ACC112 (cell line): ENCODE measurements around the gene LRBA.
"Not testable (repeated sequence)": the region's sequence is repeated elsewhere in the genome, so short reads cannot be mapped to it uniquely, and the experiment has no call there.

Source experiments
- H2AFZ ChIP-seq: fragments of 200-600 bp; sonication (generic); one replicate; pipeline ENCODE4 v1.6.0; 2017; ENCODE audit warnings: antibody characterized with exemption, low read length; ENCODE audit not compliant: unreplicated experiment
- H3K27ac ChIP-seq: fragments of 200-600 bp; sonication (generic); 2 replicates; pipeline ENCODE4 v1.5.1; 2014; ENCODE audit warnings: low read depth, mild to moderate bottlenecking, antibody characterized with exemption, low read length, moderate library complexity
- H3K27me3 ChIP-seq: fragments of 200-600 bp; sonication (generic); 2 replicates; pipeline ENCODE4 v1.6.1; 2014; ENCODE audit warnings: mild to moderate bottlenecking, antibody characterized with exemption, low read length, moderate library complexity, mixed read lengths; ENCODE audit not compliant: insufficient read depth
- H3K36me3 ChIP-seq: fragments of 200-600 bp; sonication (generic); 2 replicates; pipeline ENCODE4 v1.6.1; 2016; ENCODE audit warnings: mild to moderate bottlenecking, antibody characterized with exemption, low read length, moderate library complexity, mixed read lengths; ENCODE audit not compliant: insufficient read depth
- H3K4me1 ChIP-seq: fragments of 200-600 bp; sonication (generic); one replicate; pipeline ENCODE4 v1.6.1; 2016; ENCODE audit warnings: low read length, mixed read lengths; ENCODE audit not compliant: insufficient read depth, unreplicated experiment, control insufficient read depth
- H3K4me3 ChIP-seq: fragments of 200-600 bp; sonication (generic); 2 replicates; pipeline ENCODE4 v1.5.1; 2014; ENCODE audit warnings: mild to moderate bottlenecking, low read depth, low read length
- H3K79me2 ChIP-seq: fragments of 200-600 bp; sonication (generic); one replicate; pipeline ENCODE4 v1.6.0; 2016; ENCODE audit warnings: low read length; ENCODE audit not compliant: control insufficient read depth, unreplicated experiment, insufficient read depth

Gene LRBA

DNA sequence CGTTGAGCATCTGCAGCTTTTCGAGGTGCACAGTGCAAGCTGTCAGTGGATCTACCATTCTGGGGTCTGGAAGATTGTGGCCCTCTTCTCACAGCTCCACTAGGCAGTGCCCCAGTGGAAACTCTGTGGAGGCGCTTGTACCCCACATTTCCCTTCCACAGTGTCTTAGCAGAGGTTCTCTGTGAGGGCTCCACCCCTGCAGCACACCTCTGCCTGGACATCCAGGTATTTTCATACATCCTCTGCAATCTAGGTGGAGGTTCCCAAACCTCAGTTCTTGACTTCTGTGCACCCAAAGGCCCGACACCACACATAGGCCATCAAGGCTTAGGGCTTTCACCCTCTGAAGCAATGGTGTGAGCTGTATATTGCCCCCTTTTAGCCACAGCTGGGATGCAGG is 57.1 kb downstream of the LRBA start:
- H3K4me3 ChIP-seq, H3K27me3 ChIP-seq, H2AFZ ChIP-seq, H3K27ac ChIP-seq, H3K79me2 ChIP-seq, H3K36me3 ChIP-seq: not testable (repeated sequence)
- peaks cover 15% of the 10 kb centered on the region for H3K4me1 ChIP-seq

DNA sequence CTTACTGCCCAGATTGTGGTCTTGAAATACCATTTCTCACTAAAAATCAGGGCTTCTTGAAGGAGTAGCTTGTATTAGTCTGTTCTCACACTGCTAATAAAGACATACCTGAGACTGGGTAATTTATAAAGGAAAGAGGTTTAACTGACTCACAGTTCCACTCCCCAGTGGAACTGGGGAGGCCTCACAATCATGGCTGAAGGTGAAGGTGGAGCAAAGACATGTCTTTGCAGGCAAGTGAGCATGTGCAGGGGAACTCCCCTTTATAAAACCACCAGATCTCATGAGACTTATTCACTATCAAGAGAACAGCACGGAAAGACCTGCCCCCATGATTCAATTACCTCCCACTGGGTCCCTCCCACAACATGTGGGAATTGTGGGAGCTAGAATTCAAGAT is 58.0 kb downstream of the LRBA start:
- H3K4me1 ChIP-seq = peaks cover 13% of the 10 kb centered on the region
- not testable (repeated sequence) for H3K36me3 ChIP-seq, H3K79me2 ChIP-seq, H3K27ac ChIP-seq, H3K27me3 ChIP-seq, H3K4me3 ChIP-seq, H2AFZ ChIP-seq

DNA sequence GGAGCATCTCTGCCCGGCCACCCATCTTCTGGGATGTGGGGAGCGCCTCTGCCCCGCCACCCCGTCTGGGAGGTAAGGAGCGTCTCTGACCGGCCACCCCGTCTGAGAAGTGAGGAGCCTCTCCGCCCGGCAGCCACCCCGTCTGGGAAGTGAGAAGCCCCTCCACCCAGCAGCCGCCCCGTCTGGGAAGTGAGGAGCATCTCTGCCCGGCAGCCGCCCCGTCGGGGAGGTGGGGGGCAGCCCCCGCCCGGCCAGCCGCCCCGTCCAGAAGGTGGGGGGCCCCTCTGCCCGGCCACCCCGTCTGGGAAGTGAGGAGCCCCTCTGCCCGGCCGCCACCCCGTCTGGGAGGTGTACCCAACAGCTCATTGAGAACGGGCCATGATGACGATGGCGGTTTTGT is 61.2 kb downstream of the LRBA start:
- H3K27ac ChIP-seq, H3K79me2 ChIP-seq, H3K36me3 ChIP-seq, H3K4me1 ChIP-seq, H3K4me3 ChIP-seq, H2AFZ ChIP-seq, H3K27me3 ChIP-seq: not testable (repeated sequence)

DNA sequence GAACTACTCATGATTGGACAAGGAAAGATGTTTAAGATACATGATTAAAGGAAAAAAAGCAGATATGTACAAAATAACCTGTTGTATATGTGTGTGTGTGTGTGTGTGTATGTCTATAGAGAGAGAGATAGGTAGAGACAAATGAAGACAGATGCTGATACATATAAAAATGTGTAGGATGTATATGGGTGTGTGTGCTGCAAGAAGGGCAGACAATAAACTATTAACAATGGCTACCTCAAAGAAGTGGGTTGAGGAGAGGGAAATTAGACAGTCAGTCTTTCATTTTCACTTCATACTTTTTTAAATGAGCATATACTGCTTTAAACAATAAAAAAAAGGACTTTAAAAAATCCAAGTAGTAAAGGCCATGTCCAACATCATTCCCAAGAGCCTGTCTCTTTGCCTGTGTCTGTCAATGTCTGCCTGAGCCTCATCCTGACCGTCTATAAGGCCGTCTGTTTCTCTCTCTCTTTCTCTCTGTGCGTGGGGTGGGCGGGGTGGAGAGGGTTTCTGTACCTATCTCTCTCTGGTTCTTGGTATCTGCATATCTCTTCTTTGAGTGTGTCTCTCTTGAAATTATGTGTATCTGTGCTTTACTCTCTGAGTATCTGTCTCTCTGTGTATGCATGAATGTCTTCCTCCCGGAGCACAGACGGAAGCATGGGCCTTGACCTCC is 62.8 kb downstream of the LRBA start:
- Histone ChIP-seq H2AFZ (no peak overlapping the region), H3K79me2 (no peaks in the 10 kb centered on the region)

DNA sequence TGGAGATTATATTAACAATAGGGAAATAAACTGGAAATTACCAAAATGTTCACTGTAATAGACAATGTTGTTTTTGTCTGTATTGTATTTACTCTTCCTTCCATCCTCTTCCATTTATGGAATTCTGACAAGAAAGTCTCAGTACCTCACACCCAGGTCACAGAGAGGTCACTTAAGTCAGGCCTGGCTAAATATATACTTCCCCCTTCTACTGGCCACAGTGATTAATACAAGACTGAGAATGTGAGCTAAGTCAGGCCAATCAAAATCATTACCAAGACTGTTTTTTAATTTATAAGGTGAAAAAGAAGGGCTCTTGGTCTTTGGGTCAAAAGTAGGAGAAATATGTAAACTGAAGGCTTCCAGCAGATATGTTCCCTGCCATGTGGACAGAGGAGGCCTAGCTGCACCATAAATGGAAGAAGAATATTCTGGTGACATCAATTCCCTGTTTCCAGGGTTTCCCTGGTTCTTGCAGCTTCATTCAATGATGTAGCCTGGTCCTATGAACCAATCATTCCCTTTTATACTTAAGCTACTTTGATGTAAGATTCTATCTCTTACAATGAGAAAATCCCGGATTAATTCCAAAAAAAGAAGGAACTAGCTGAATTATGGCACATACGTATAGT is 64.3 kb downstream of the LRBA start:
- Histone ChIP-seq H3K79me2 (peaks cover 3% of the 10 kb centered on the region), H3K27ac (no peak overlapping the region), H3K4me3 (no peak overlapping the region), H3K27me3 (no peaks in the 10 kb centered on the region), H3K4me1 (peaks cover 6% of the 10 kb centered on the region), H3K36me3 (no peaks in the 10 kb centered on the region), H2AFZ (no peak overlapping the region)

More for the DNA sequence above, 62.8 kb downstream of the LRBA start:
- Histone ChIP-seq H3K4me1 (peaks cover 6% of the 10 kb centered on the region), H3K36me3 (no peaks in the 10 kb centered on the region), H3K27me3 (no peaks in the 10 kb centered on the region), H3K4me3 (no peak overlapping the region), H3K27ac (no peak overlapping the region)

DNA sequence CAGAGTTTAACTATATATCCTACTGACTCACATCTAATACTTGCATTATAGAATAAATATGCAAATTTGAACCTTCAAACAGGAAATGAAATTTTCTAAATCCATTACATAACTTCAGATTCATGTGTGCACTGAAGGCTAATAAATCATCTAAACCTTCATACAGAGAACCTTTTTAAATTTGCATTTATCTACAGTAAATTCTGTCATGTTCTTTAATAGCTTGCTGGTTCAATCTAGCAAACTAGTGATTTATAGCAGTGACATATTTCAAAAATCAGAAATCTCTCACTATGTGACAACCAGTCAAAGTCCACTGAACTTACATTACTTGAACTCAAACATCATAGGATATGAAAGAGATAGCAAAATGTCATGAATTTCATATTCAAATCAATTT is 65.1 kb downstream of the LRBA start:
- Histone ChIP-seq H3K4me1 (peaks cover 6% of the 10 kb centered on the region), H3K4me3 (no peak overlapping the region), H3K27me3 (no peaks in the 10 kb centered on the region), H2AFZ (no peak overlapping the region), H3K79me2 (peaks cover 3% of the 10 kb centered on the region), H3K27ac (no peak overlapping the region), H3K36me3 (no peaks in the 10 kb centered on the region)

DNA sequence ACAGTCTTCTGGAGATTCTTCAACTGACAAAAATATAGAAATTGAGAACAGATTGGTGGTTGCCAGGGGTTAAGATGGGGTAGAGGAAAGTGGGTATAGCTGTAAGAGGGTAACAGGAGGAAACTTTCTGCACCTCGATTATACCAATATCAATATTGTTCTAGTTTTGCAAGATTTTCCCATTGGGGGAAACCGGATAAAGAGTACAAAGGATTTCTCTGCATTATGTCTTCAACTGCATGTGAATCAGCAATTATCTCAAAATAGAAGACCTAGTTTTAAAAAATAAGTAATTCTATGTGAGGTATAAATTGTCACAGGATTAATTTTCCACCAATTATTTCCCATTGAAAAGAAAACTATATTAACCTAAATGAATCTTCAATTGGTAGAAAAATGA is 65.7 kb downstream of the LRBA start:
- H3K4me3 ChIP-seq = no peak overlapping the region

DNA sequence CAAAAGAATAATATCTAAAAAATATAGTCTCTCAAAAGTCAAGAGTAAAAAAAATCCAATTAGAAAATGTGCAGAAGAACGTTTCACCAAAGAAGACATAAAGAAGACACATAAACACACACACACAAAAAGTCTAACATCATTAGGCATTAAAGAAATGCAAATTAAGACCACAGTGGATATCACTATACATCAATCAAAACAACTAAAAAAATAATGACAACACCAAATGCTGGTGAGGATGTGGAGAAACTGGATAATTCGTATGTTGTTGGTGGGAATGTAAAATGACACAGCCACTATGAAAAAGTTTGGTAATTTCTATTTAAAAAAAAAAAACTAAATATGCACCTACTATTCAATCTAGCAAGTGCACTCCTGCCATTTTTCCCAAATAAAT is 66.4 kb downstream of the LRBA start:
- Histone ChIP-seq H2AFZ (no peak overlapping the region), H3K79me2 (peaks cover 4% of the 10 kb centered on the region), H3K4me1 (peaks cover 6% of the 10 kb centered on the region), H3K27ac (no peak overlapping the region), H3K27me3 (no peaks in the 10 kb centered on the region), H3K36me3 (no peaks in the 10 kb centered on the region), H3K4me3 (no peak overlapping the region)

More for the DNA sequence above, 65.7 kb downstream of the LRBA start:
- Histone ChIP-seq H3K4me1 (peaks cover 6% of the 10 kb centered on the region), H2AFZ (no peak overlapping the region), H3K27ac (no peak overlapping the region), H3K36me3 (no peaks in the 10 kb centered on the region), H3K79me2 (peaks cover 3% of the 10 kb centered on the region), H3K27me3 (no peaks in the 10 kb centered on the region)

DNA sequence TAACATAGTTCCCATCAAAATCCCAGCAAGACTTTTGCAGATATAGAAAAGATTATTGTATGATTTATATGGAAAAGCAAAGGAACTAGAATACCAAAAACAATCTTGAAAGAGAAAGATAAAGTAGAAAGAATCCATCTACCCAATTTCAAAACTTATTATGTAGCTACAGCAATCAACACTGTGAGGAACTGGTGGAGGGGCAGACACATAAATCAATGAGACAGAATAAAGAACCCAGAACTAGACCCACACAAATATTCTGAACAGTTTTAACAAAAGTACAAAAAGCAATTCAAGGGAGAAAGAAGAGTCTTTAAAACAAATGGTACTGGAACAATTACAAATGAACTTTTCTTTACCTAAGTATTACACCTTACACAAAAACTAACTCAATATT is 67.0 kb downstream of the LRBA start:
- Histone ChIP-seq H3K4me3 (no peak overlapping the region), H3K27ac (no peak overlapping the region), H3K27me3 (no peaks in the 10 kb centered on the region), H3K4me1 (peaks cover 6% of the 10 kb centered on the region), H3K79me2 (peaks cover 7% of the 10 kb centered on the region), H2AFZ (no peak overlapping the region), H3K36me3 (no peaks in the 10 kb centered on the region)

DNA sequence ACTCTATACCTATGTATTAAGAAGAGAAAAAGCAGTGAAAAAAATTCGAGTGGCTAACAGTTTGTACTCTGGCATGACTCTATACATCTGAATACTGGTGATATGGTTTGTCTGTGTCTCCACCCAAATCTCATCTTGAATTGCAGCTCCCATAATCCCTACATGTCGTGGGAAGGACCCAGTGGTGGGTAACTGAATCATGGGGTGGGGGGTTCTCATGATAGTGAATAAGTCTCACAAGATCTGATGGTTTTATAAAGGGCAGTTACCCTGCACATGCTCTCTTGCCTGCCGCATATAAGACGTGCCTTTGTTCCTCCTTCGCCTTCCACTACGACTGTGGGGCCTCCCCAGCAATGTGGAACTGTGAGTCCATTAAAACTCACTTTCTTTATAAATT is 70.4 kb downstream of the LRBA start:
- H3K27ac ChIP-seq = no peak overlapping the region
- no peaks in the 10 kb centered on the region for H3K4me1 ChIP-seq
- peaks cover 7% of the 10 kb centered on the region for H3K79me2 ChIP-seq
- no peaks in the 10 kb centered on the region for H3K36me3 ChIP-seq
- H3K4me3 ChIP-seq = no peak overlapping the region
- no peak overlapping the region for H2AFZ ChIP-seq
- H3K27me3 ChIP-seq = no peaks in the 10 kb centered on the region

DNA sequence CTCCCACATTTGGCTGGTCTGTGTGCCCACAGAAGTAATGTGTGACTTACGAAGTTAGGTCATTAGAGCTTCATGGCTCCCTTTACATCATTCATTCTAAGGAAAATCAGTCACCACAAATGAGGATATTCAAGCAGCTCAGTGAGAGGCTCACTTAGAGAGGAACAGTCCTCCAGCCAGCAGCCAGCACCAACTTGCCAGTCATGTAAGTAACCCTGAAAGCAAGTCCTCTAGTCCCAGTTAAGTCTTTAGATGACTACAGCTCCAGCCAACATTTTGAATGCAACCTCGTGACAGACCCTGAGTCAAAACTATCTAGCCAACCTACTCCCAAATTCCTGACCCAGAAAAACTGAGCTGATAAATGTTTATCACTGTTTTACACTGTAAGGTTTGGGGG is 71.3 kb downstream of the LRBA start:
- H2AFZ ChIP-seq = no peak overlapping the region
- no peaks in the 10 kb centered on the region for H3K4me1 ChIP-seq
- H3K27ac ChIP-seq = no peak overlapping the region
- H3K79me2 ChIP-seq = peaks cover 7% of the 10 kb centered on the region
- no peaks in the 10 kb centered on the region for H3K36me3 ChIP-seq
- H3K27me3 ChIP-seq = no peaks in the 10 kb centered on the region
- H3K4me3 ChIP-seq = no peak overlapping the region
